Right cardiac atrium (tissue), 5 donors: ENCODE results near the gene RTN4R. TPM values are rescaled to one million over a fixed set of nuclear protein-coding genes. Genes with fewer than 3 reads are reported as not detected.
A peak's percentile ranks its signal among the peaks of the same experiment; 100 is the strongest.

Experiments
- ATAC-seq, 2 donors: fragments of 200-7000 bp; cut with Tn5 transposase; one replicate each; pipeline versions ENCODE4 v1.8.0 to v1.9.1; 2020; ENCODE audit warnings: moderate library complexity in 2 of 2, mild to moderate bottlenecking in 1 of 2
- DNase-seq, 3 donors: peaks; one replicate each; pipeline ENCODE4 v3.0.0-alpha.2; 2020
- H3K27ac ChIP-seq: one replicate; pipeline ENCODE4 v1.5.1; 2013; ENCODE audit warnings: mild to moderate bottlenecking, low read length, control low read depth, moderate library complexity
- H3K27me3 ChIP-seq: one replicate; pipeline ENCODE4 v1.6.1; 2013; ENCODE audit not compliant: control insufficient read depth, insufficient read depth
- H3K4me1 ChIP-seq: one replicate; pipeline ENCODE4 v1.6.1; 2013; ENCODE audit warnings: low read length; ENCODE audit not compliant: control insufficient read depth, insufficient read depth
- H3K4me3 ChIP-seq: one replicate; pipeline ENCODE4 v1.5.1; 2013; ENCODE audit warnings: low read length, control low read depth
- H3K9me3 ChIP-seq: one replicate; pipeline ENCODE4 v1.6.1; 2013; ENCODE audit warnings: low read length; ENCODE audit not compliant: control insufficient read depth
- WGBS: extraction: QIAGEN DNeasy Blood & Tissue Kit; methylation state at CpG from one replicate; pipeline ENCODE4 v1.1.7; 2013; 5-methylcytosine and 5-hydroxymethylcytosine counted together
- intact Hi-C, 4 donors: fragments of 100-400 bp; cut with DNase I; formaldehyde crosslinking; loops; one replicate each; pipeline versions ENCODE4 v1.11.0 to v1.14.0; 2022 to 2023
- polyA plus RNA-seq: library from polyadenylated mRNA; stranded (reverse); fragments of 200-250 nt; gene quantifications from one replicate; pipeline ENCODE4 v1.2.3, GENCODE V29; 2013
- total RNA-seq, 4 donors: library from RNA; stranded (reverse); fragmentation: NEBNext Ultra II Directional; extraction: Animal tissue kit (Norgen Biotek cat#: 25700); gene quantifications; one replicate each; pipeline ENCODE4 v1.2.1, GENCODE V29; 2021
- donor health status: healthy with polysubstance abuse.
- donor health status: DM: no; HTN: yes; CAD: no.
- donor health status: DM: no; HTN: no; CAD: no.
- donor health status: DM: no; HTN: yes; CAD: no; lungs with severe emphysema.
- donor health status: DM: yes; HTN: yes; CAD: no.

RTN4R gene
- total and polyA plus RNA-seq, 5 donors: 0.56 to 1.9 (median 1.1) TPM

- Histone ChIP-seq H3K27me3 (no peaks in the 10 kb centered on the region), H3K9me3 (no peaks in the 10 kb centered on the region), H3K4me3 (no peak overlapping the region), H3K4me1 (peaks cover 4% of the 10 kb centered on the region), H3K27ac (no peak overlapping the region)
- intact Hi-C loops: no loop called here
- 72% methylated on average over 11 of the region's 11 CpGs for WGBS
- DNase-seq (no peak), ATAC-seq (no peak)
Observed at GRCh38 chr22:20207277-20208025, 60.7 kb downstream of the RTN4R start.

GRCh38 chr22:20206709-20207215 is 61.4 kb downstream of the RTN4R start:
- intact Hi-C loops: no loop called here
- Histone ChIP-seq H3K27ac (no peak overlapping the region), H3K9me3 (no peaks in the 10 kb centered on the region), H3K4me1 (peaks cover 4% of the 10 kb centered on the region), H3K4me3 (peak overlapping the region; percentile 66), H3K27me3 (no peaks in the 10 kb centered on the region)
- no peak for DNase-seq
- ATAC-seq: peak; percentile 10 to 30
- 45% methylated on average over 9 of the region's 9 CpGs for WGBS

- intact Hi-C loops: no loop called here
- WGBS: 23% methylated on average over 12 of the region's 12 CpGs
- Histone ChIP-seq H3K4me3 (peak overlapping the region; percentile 66), H3K9me3 (no peaks in the 10 kb centered on the region), H3K4me1 (peaks cover 2% of the 10 kb centered on the region), H3K27me3 (no peaks in the 10 kb centered on the region), H3K27ac (peak overlapping the region; percentile 65)
- peak; percentile 77 to 89 (median 88) for DNase-seq
- peak; percentile 73 to 84 for ATAC-seq
Observed at GRCh38 chr22:20205964-20206708, 62.0 kb downstream of the RTN4R start.

GRCh38 chr22:20205464-20205963 is 62.6 kb downstream of the RTN4R start:
- Histone ChIP-seq H3K4me1 (no peaks in the 10 kb centered on the region), H3K4me3 (no peak overlapping the region), H3K9me3 (no peaks in the 10 kb centered on the region), H3K27me3 (no peaks in the 10 kb centered on the region), H3K27ac (no peak overlapping the region)
- 86% methylated on average over 15 of the region's 15 CpGs for WGBS
- DNase-seq (no peak), ATAC-seq (no peak)
- intact Hi-C loops: no loop called here

GRCh38 chr22:20204806-20205205 is 63.3 kb downstream of the RTN4R start:
- Histone ChIP-seq H3K4me3 (no peak overlapping the region), H3K9me3 (no peaks in the 10 kb centered on the region), H3K27me3 (no peaks in the 10 kb centered on the region), H3K4me1 (no peaks in the 10 kb centered on the region), H3K27ac (no peak overlapping the region)
- no peak for DNase-seq
- ATAC-seq: no peak
- WGBS: 65% methylated on average over 16 of the region's 16 CpGs
- intact Hi-C loops: no loop called here

GRCh38 chr22:20204311-20204710 is 63.8 kb downstream of the RTN4R start:
- ATAC-seq: no peak
- intact Hi-C loops: no loop called here
- Histone ChIP-seq H3K4me3 (no peak overlapping the region), H3K9me3 (no peaks in the 10 kb centered on the region), H3K27me3 (no peaks in the 10 kb centered on the region), H3K27ac (peak overlapping the region; percentile 4), H3K4me1 (no peaks in the 10 kb centered on the region)
- no peak for DNase-seq
- 94% methylated on average over 8 of the region's 8 CpGs for WGBS

- WGBS: 60% methylated on average over 11 of the region's 11 CpGs
- no peaks in the 10 kb centered on the region for H3K9me3 ChIP-seq
- no peak overlapping the region for H3K4me3 ChIP-seq
- no peaks in the 10 kb centered on the region for H3K27me3 ChIP-seq
- no peak overlapping the region for H3K27ac ChIP-seq
- H3K4me1 ChIP-seq: no peaks in the 10 kb centered on the region
- ATAC-seq (peak in 1 of 2 donors; percentile 36), DNase-seq (peak in 2 of 3 donors; percentile 50 to 69)
- intact Hi-C loops: no loop called here
Observed at GRCh38 chr22:20203552-20204201, 64.4 kb downstream of the RTN4R start.

GRCh38 chr22:20203142-20203551 is 65.0 kb downstream of the RTN4R start:
- 62% methylated on average over 4 of the region's 4 CpGs for WGBS
- Histone ChIP-seq H3K27me3 (no peaks in the 10 kb centered on the region), H3K27ac (no peak overlapping the region), H3K4me1 (no peaks in the 10 kb centered on the region), H3K9me3 (no peaks in the 10 kb centered on the region), H3K4me3 (no peak overlapping the region)
- intact Hi-C loops: no loop called here
- ATAC-seq (peak in 1 of 2 donors; percentile 2), DNase-seq (no peak)

- no peak overlapping the region for H3K4me3 ChIP-seq
- WGBS: 87% methylated on average over 13 of the region's 13 CpGs
- no peaks in the 10 kb centered on the region for H3K4me1 ChIP-seq
- H3K27me3 ChIP-seq: no peaks in the 10 kb centered on the region
- no peak overlapping the region for H3K27ac ChIP-seq
- intact Hi-C loops: no loop called here
- DNase-seq (no peak), ATAC-seq (no peak)
- H3K9me3 ChIP-seq: no peaks in the 10 kb centered on the region
Observed at GRCh38 chr22:20201837-20202392, 66.2 kb downstream of the RTN4R start.

GRCh38 chr22:20199906-20200305 is 68.2 kb downstream of the RTN4R start:
- no peak for DNase-seq
- no peak for ATAC-seq
- WGBS: 90% methylated on average over 5 of the region's 5 CpGs
- Histone ChIP-seq H3K4me1 (no peaks in the 10 kb centered on the region), H3K27me3 (no peaks in the 10 kb centered on the region), H3K27ac (no peak overlapping the region), H3K4me3 (no peak overlapping the region), H3K9me3 (no peaks in the 10 kb centered on the region)
- intact Hi-C loops: no loop called here
